ENCODE data around the gene TRMO.

Gene TRMO

GRCh38 chr9:97940741-97941140 lies 18.4 kb upstream of the TRMO start:
- peaks cover 54 to 81% (median 73%) of the 10 kb centered on the region in 4 experiments for H3K4me1 ChIP-seq (ENCODE audit: control extremely low read depth in 1 of 4, control insufficient read depth in 4 of 4, insufficient read depth in 4 of 4, low read length in 3 of 4)
- H3K9me3 ChIP-seq (ENCODE audit: control extremely low read depth in 1 of 5, control insufficient read depth in 4 of 5, insufficient read depth in 2 of 5, low read depth in 1 of 5, low read length in 4 of 5) = no peaks in the 10 kb centered on the region
- peak overlapping the region; percentile 83 to 92 for H3K27ac ChIP-seq (ENCODE audit: insufficient read depth in 1 of 2, low read depth in 1 of 2, low read length in 2 of 2, poor library complexity in 1 of 2, severe bottlenecking in 2 of 2)
- POLR2A ChIA-PET = no interaction called here
- peaks cover 0 to 2% (median 0%) of the 10 kb centered on the region in 4 experiments for H3K36me3 ChIP-seq (ENCODE audit: control insufficient read depth in 4 of 4, insufficient read depth in 4 of 4, low read length in 3 of 4)
- CTCF ChIA-PET = interaction anchor here (1.0 to 4.2 kb wide), 5 partner anchors 10 to 200 kb away, joined by 3 to 32 read pairs (median 6); partner anchors contain the start of gene TRMO
- 92% methylated on average over 2 of the region's 3 CpGs for WGBS (ENCODE audit: insufficient coverage)
- H3K27me3 ChIP-seq (replicated peaks in 2 of 5; ENCODE audit: control insufficient read depth in 4 of 5, insufficient read depth in 5 of 5, low read length in 4 of 5) = no peaks in the 10 kb centered on the region
- H3K4me3 ChIP-seq (ENCODE audit: control insufficient read depth in 1 of 7, extremely low read depth in 1 of 7, insufficient read depth in 4 of 7, low read depth in 2 of 7, low read length in 6 of 7) = no peak overlapping the region
- DNase-seq = no peak

GRCh38 chr9:97940233-97940632 lies 17.9 kb upstream of the TRMO start:
- Histone ChIP-seq H3K27ac (ENCODE audit: insufficient read depth in 1 of 2, low read depth in 1 of 2, low read length in 2 of 2, poor library complexity in 1 of 2, severe bottlenecking in 2 of 2) (peak overlapping the region; percentile 83 to 92), H3K4me3 (ENCODE audit: control insufficient read depth in 1 of 7, extremely low read depth in 1 of 7, insufficient read depth in 4 of 7, low read depth in 2 of 7, low read length in 6 of 7) (peak overlapping the region in 1 of 7 experiments; percentile 13), H3K36me3 (ENCODE audit: control insufficient read depth in 4 of 4, insufficient read depth in 4 of 4, low read length in 3 of 4) (peaks cover 0 to 3% (median 1%) of the 10 kb centered on the region in 4 experiments), H3K9me3 (ENCODE audit: control extremely low read depth in 1 of 5, control insufficient read depth in 4 of 5, insufficient read depth in 2 of 5, low read depth in 1 of 5, low read length in 4 of 5) (no peaks in the 10 kb centered on the region), H3K4me1 (ENCODE audit: control extremely low read depth in 1 of 4, control insufficient read depth in 4 of 4, insufficient read depth in 4 of 4, low read length in 3 of 4) (peaks cover 59 to 86% (median 78%) of the 10 kb centered on the region in 4 experiments), H3K27me3 (replicated peaks in 2 of 5; ENCODE audit: control insufficient read depth in 4 of 5, insufficient read depth in 5 of 5, low read length in 4 of 5) (no peaks in the 10 kb centered on the region)
- DNase-seq = no peak
- CTCF ChIA-PET = interaction anchor here (0.6 to 2.0 kb wide), 6 partner anchors 11 to 200 kb away, joined by 3 to 6 read pairs (median 4); no protein-coding TSS in a partner anchor
- POLR2A ChIA-PET = interaction anchor here (1.0 kb wide), 1 partner anchor 18 kb away, joined by 3 read pairs; the partner anchor contains the start of gene TRMO

- peaks cover 3 to 5% (median 3%) of the 10 kb centered on the region in 4 experiments for H3K36me3 ChIP-seq (ENCODE audit: control insufficient read depth in 4 of 4, insufficient read depth in 4 of 4, low read length in 3 of 4)
- 0% methylated on average over 1 of the region's 3 CpGs for WGBS (ENCODE audit: insufficient coverage)
- H3K27me3 ChIP-seq (replicated peaks in 2 of 5; ENCODE audit: control insufficient read depth in 4 of 5, insufficient read depth in 5 of 5, low read length in 4 of 5) = no peaks in the 10 kb centered on the region
- DNase-seq = peak; percentile 97 to 100 (median 99)
- CTCF ChIA-PET = interaction anchor here (1.0 to 1.8 kb wide), 5 partner anchors 14 to 100 kb away, joined by 3 to 6 read pairs (median 3); no protein-coding TSS in a partner anchor
- H3K9me3 ChIP-seq (ENCODE audit: control extremely low read depth in 1 of 5, control insufficient read depth in 4 of 5, insufficient read depth in 2 of 5, low read depth in 1 of 5, low read length in 4 of 5) = no peaks in the 10 kb centered on the region
- H3K27ac ChIP-seq (ENCODE audit: insufficient read depth in 1 of 2, low read depth in 1 of 2, low read length in 2 of 2, poor library complexity in 1 of 2, severe bottlenecking in 2 of 2) = peak within 1 kb of the TSS; percentile 83 to 92
- peaks cover 58 to 91% (median 84%) of the 10 kb centered on the region in 4 experiments for H3K4me1 ChIP-seq (ENCODE audit: control extremely low read depth in 1 of 4, control insufficient read depth in 4 of 4, insufficient read depth in 4 of 4, low read length in 3 of 4)
- peak within 1 kb of the TSS in 6 of 7 experiments; percentile 55 to 84 (median 64) for H3K4me3 ChIP-seq (ENCODE audit: control insufficient read depth in 1 of 7, extremely low read depth in 1 of 7, insufficient read depth in 4 of 7, low read depth in 2 of 7, low read length in 6 of 7)
- POLR2A ChIA-PET = interaction anchor here (0.5 to 1.3 kb wide), 4 partner anchors 44 to 305 kb away, joined by 3 to 4 read pairs (median 3); partner anchors contain the start of genes ANP32B, NCBP1 and TSTD2
These were observed 15.9 kb upstream of the TRMO start, which contains the start of gene HEMGN for GRCh38 chr9:97938081-97938644. HEMGN (minus strand) TSS chr9:97938172; CDS start chr9:97938136, 36 bp downstream.

- H3K36me3 ChIP-seq (ENCODE audit: control insufficient read depth in 4 of 4, insufficient read depth in 4 of 4, low read length in 3 of 4) = peaks cover 3 to 5% (median 3%) of the 10 kb centered on the region in 4 experiments
- peaks cover 54 to 91% (median 77%) of the 10 kb centered on the region in 4 experiments for H3K4me1 ChIP-seq (ENCODE audit: control extremely low read depth in 1 of 4, control insufficient read depth in 4 of 4, insufficient read depth in 4 of 4, low read length in 3 of 4)
- H3K9me3 ChIP-seq (ENCODE audit: control extremely low read depth in 1 of 5, control insufficient read depth in 4 of 5, insufficient read depth in 2 of 5, low read depth in 1 of 5, low read length in 4 of 5) = no peaks in the 10 kb centered on the region
- no peaks in the 10 kb centered on the region for H3K27me3 ChIP-seq (replicated peaks in 2 of 5; ENCODE audit: control insufficient read depth in 4 of 5, insufficient read depth in 5 of 5, low read length in 4 of 5)
- CTCF ChIA-PET = interaction anchor here (1.3 to 3.7 kb wide), 4 partner anchors 13 to 44 kb away, joined by 3 to 53 read pairs (median 11); partner anchors contain the start of gene TRMO
- no peak for DNase-seq
- peak overlapping the region in 6 of 7 experiments; percentile 54 to 84 (median 64) for H3K4me3 ChIP-seq (ENCODE audit: control insufficient read depth in 1 of 7, extremely low read depth in 1 of 7, insufficient read depth in 4 of 7, low read depth in 2 of 7, low read length in 6 of 7)
- H3K27ac ChIP-seq (ENCODE audit: insufficient read depth in 1 of 2, low read depth in 1 of 2, low read length in 2 of 2, poor library complexity in 1 of 2, severe bottlenecking in 2 of 2) = peak overlapping the region; percentile 83 to 92
- POLR2A ChIA-PET = interaction anchor here (0.6 to 1.3 kb wide), 2 partner anchors 47 to 49 kb away, joined by 3 read pairs; partner anchors contain the start of gene ANP32B
These were observed 14.7 kb upstream of the TRMO start for GRCh38 chr9:97936998-97937397.

GRCh38 chr9:97935276-97935675 lies 13.0 kb upstream of the TRMO start:
- H3K4me1 ChIP-seq (ENCODE audit: control extremely low read depth in 1 of 4, control insufficient read depth in 4 of 4, insufficient read depth in 4 of 4, low read length in 3 of 4) = peaks cover 54 to 91% (median 76%) of the 10 kb centered on the region in 4 experiments
- no peaks in the 10 kb centered on the region for H3K27me3 ChIP-seq (replicated peaks in 2 of 5; ENCODE audit: control insufficient read depth in 4 of 5, insufficient read depth in 5 of 5, low read length in 4 of 5)
- DNase-seq = peak in 1 of 3 donors; percentile 25
- H3K9me3 ChIP-seq (ENCODE audit: control extremely low read depth in 1 of 5, control insufficient read depth in 4 of 5, insufficient read depth in 2 of 5, low read depth in 1 of 5, low read length in 4 of 5) = no peaks in the 10 kb centered on the region
- H3K36me3 ChIP-seq (ENCODE audit: control insufficient read depth in 4 of 4, insufficient read depth in 4 of 4, low read length in 3 of 4) = peaks cover 6 to 16% (median 8%) of the 10 kb centered on the region in 4 experiments
- CTCF ChIA-PET = interaction anchor here (1.0 to 3.7 kb wide), 6 partner anchors 8 to 44 kb away, joined by 3 to 53 read pairs (median 12); partner anchors contain the start of gene TRMO
- H3K4me3 ChIP-seq (ENCODE audit: control insufficient read depth in 1 of 7, extremely low read depth in 1 of 7, insufficient read depth in 4 of 7, low read depth in 2 of 7, low read length in 6 of 7) = peak overlapping the region in 6 of 7 experiments; percentile 21 to 69 (median 48)
- 100% methylated on average over 1 of the region's 1 CpG for WGBS (ENCODE audit: insufficient coverage)
- peak overlapping the region; percentile 51 to 92 for H3K27ac ChIP-seq (ENCODE audit: insufficient read depth in 1 of 2, low read depth in 1 of 2, low read length in 2 of 2, poor library complexity in 1 of 2, severe bottlenecking in 2 of 2)
- POLR2A ChIA-PET = interaction anchor here (0.9 kb wide), 1 partner anchor 44 kb away, joined by 3 read pairs; no protein-coding TSS in a partner anchor

GRCh38 chr9:97934321-97935115 lies 12.2 kb upstream of the TRMO start:
- WGBS (ENCODE audit: insufficient coverage) = 0% methylated on average over 2 of the region's 6 CpGs

More at GRCh38 chr9:97934321-97935115, 12.2 kb upstream of the TRMO start:
- Histone ChIP-seq H3K36me3 (ENCODE audit: control insufficient read depth in 4 of 4, insufficient read depth in 4 of 4, low read length in 3 of 4) (peaks cover 6 to 24% (median 14%) of the 10 kb centered on the region in 4 experiments), H3K27ac (ENCODE audit: insufficient read depth in 1 of 2, low read depth in 1 of 2, low read length in 2 of 2, poor library complexity in 1 of 2, severe bottlenecking in 2 of 2) (peak overlapping the region; percentile 51 to 92), H3K4me3 (ENCODE audit: control insufficient read depth in 1 of 7, extremely low read depth in 1 of 7, insufficient read depth in 4 of 7, low read depth in 2 of 7, low read length in 6 of 7) (peak overlapping the region in 6 of 7 experiments; percentile 27 to 69 (median 48)), H3K4me1 (ENCODE audit: control extremely low read depth in 1 of 4, control insufficient read depth in 4 of 4, insufficient read depth in 4 of 4, low read length in 3 of 4) (peaks cover 47 to 91% (median 75%) of the 10 kb centered on the region in 4 experiments), H3K9me3 (ENCODE audit: control extremely low read depth in 1 of 5, control insufficient read depth in 4 of 5, insufficient read depth in 2 of 5, low read depth in 1 of 5, low read length in 4 of 5) (no peaks in the 10 kb centered on the region), H3K27me3 (replicated peaks in 2 of 5; ENCODE audit: control insufficient read depth in 4 of 5, insufficient read depth in 5 of 5, low read length in 4 of 5) (no peaks in the 10 kb centered on the region)
- DNase-seq = peak in 2 of 3 donors; percentile 61 to 71
- ChIA-PET CTCF (interaction anchor here (0.7 to 3.7 kb wide), 8 partner anchors 9 to 300 kb away, joined by 3 to 53 read pairs (median 7); partner anchors contain the start of genes TRIM14 and TRMO), POLR2A (interaction anchor here (0.9 to 1.0 kb wide), 2 partner anchors 8 to 45 kb away, joined by 3 read pairs; no protein-coding TSS in a partner anchor)

Measured in common myeloid progenitor, CD34-positive (primary cell).